Colonic mucosa (tissue), 4 donors: ENCODE data around the gene GBF1. TPM values are rescaled to one million over a fixed set of nuclear protein-coding genes. Genes with fewer than 3 reads are reported as not detected.

ENCODE experiments used
- DNase-seq: peaks from one replicate; pipeline ENCODE4 v3.0.0-alpha.2; 2020
- H3K27ac ChIP-seq: fragments of 200-600 bp; one replicate; pipeline ENCODE4 v1.8.0; 2021
- H3K27me3 ChIP-seq: fragments of 200-600 bp; one replicate; pipeline ENCODE4 v1.8.0; 2021
- H3K36me3 ChIP-seq: fragments of 200-600 bp; one replicate; pipeline ENCODE4 v1.8.0; 2021
- H3K4me1 ChIP-seq: fragments of 200-600 bp; one replicate; pipeline ENCODE4 v1.8.0; 2021; ENCODE audit warnings: mild to moderate bottlenecking
- H3K4me3 ChIP-seq: fragments of 200-600 bp; one replicate; pipeline ENCODE4 v1.8.0; 2021
- H3K9ac ChIP-seq, 2 donors: one replicate each; pipeline ENCODE4 v1.7.0; 2013; ENCODE audit warnings: control low read depth in 2 of 2, low read depth in 2 of 2, low read length in 2 of 2
- H3K9me3 ChIP-seq: fragments of 200-600 bp; one replicate; pipeline ENCODE4 v1.8.0; 2021
- CTCF ChIP-seq: fragments of 200-600 bp; IDR thresholded peaks from one replicate; pipeline ENCODE4 v1.8.0; 2022; ENCODE audit warnings: antibody characterized with exemption, mild to moderate bottlenecking
- intact Hi-C: fragments of 100-400 bp; cut with DNase I; formaldehyde crosslinking; loops from one replicate; pipeline ENCODE4 v1.14.1; 2022
- total RNA-seq, 2 donors: library from RNA; stranded (reverse); fragmentation: NEBNext Ultra II Directional in 1 of 2; extraction: Animal tissue kit (Norgen Biotek cat#: 25700) in 1 of 2; gene quantifications; one replicate each; pipeline ENCODE4 v1.2.1, GENCODE V29; 2021
- donor health status: healthy.
- donor health status: DM: no; HTN: no; CAD: no.
- donor health status: DM: no; HTN: no; CAD: no.

GBF1 gene
- total RNA-seq, 2 donors from 2014 or later: 59.8 to 73.4 TPM

GRCh38 chr10:102416283-102416682 lies 171.0 kb downstream of the GBF1 start:
- H3K4me3 ChIP-seq: no peak overlapping the region
- no peaks in the 10 kb centered on the region for H3K9me3 ChIP-seq
- no peak overlapping the region for H3K9ac ChIP-seq
- no peaks in the 10 kb centered on the region for H3K36me3 ChIP-seq
- no peak for TF ChIP-seq CTCF
- peaks cover 10% of the 10 kb centered on the region for H3K4me1 ChIP-seq
- H3K27ac ChIP-seq: no peak overlapping the region
- H3K27me3 ChIP-seq: no peaks in the 10 kb centered on the region
- intact Hi-C loops: no loop called here
- DNase-seq: no peak

GRCh38 chr10:102416695-102417094 lies 171.4 kb downstream of the GBF1 start:
- intact Hi-C loops: no loop called here
- H3K27ac ChIP-seq: no peak overlapping the region
- H3K27me3 ChIP-seq: no peaks in the 10 kb centered on the region
- no peak for TF ChIP-seq CTCF
- no peaks in the 10 kb centered on the region for H3K9me3 ChIP-seq
- peaks cover 10% of the 10 kb centered on the region for H3K4me1 ChIP-seq
- no peak overlapping the region for H3K4me3 ChIP-seq
- H3K9ac ChIP-seq: no peak overlapping the region
- H3K36me3 ChIP-seq: no peaks in the 10 kb centered on the region
- DNase-seq: no peak

- Histone ChIP-seq H3K4me3 (peak within 1 kb of the TSS; percentile 71), H3K27me3 (no peaks in the 10 kb centered on the region), H3K27ac (no peak within 1 kb of the TSS), H3K4me1 (peaks cover 15% of the 10 kb centered on the region), H3K9ac (peak within 1 kb of the TSS in 1 of 2 donors; percentile 15), H3K9me3 (no peaks in the 10 kb centered on the region), H3K36me3 (no peaks in the 10 kb centered on the region)
- no peak for DNase-seq
- no peak for TF ChIP-seq CTCF
- intact Hi-C loops: no loop called here
These were observed 173.4 kb downstream of the GBF1 start, which contains the start of gene PSD for GRCh38 chr10:102418622-102419268. TSS of gene PSD (minus strand) at chr10:102418785. CDS start at chr10:102417038, 1,747 bp downstream.

- Histone ChIP-seq H3K27me3 (no peaks in the 10 kb centered on the region), H3K4me1 (peaks cover 15% of the 10 kb centered on the region), H3K27ac (no peak overlapping the region), H3K9me3 (no peaks in the 10 kb centered on the region), H3K4me3 (peak overlapping the region; percentile 71), H3K36me3 (no peaks in the 10 kb centered on the region), H3K9ac (peak overlapping the region; percentile 15 to 30)
- intact Hi-C loops: loop anchor here (5.0 kb wide), 1 partner anchor 63 kb away; no protein-coding TSS in a partner anchor
- peak; percentile 74 for DNase-seq
- no peak for TF ChIP-seq CTCF
These were observed 174.2 kb downstream of the GBF1 start for GRCh38 chr10:102419269-102420180.

GRCh38 chr10:102420181-102420713 lies 174.9 kb downstream of the GBF1 start:
- H3K9me3 ChIP-seq: no peaks in the 10 kb centered on the region
- H3K27me3 ChIP-seq: no peaks in the 10 kb centered on the region
- H3K27ac ChIP-seq: peak overlapping the region; percentile 88
- H3K9ac ChIP-seq: peak overlapping the region; percentile 60 to 95
- no peaks in the 10 kb centered on the region for H3K36me3 ChIP-seq
- intact Hi-C loops: loop anchor here (5.0 kb wide), 1 partner anchor 62 kb away; no protein-coding TSS in a partner anchor
- no peak for TF ChIP-seq CTCF
- H3K4me3 ChIP-seq: peak overlapping the region; percentile 71
- H3K4me1 ChIP-seq: peaks cover 15% of the 10 kb centered on the region
- DNase-seq: no peak
